HUES6 (cell line): ENCODE results near the gene PRRC2A.

ENCODE experiments used
- H3K27ac ChIP-seq: 2 replicates; pipeline ENCODE4 v1.7.0; 2013; ENCODE audit warnings: low read depth, mild to moderate bottlenecking, low read length, inconsistent platforms
- H3K27me3 ChIP-seq: 2 replicates; pipeline ENCODE4 v1.6.1; 2013; ENCODE audit warnings: low read length; ENCODE audit not compliant: control insufficient read depth, insufficient read depth
- H3K36me3 ChIP-seq: 2 replicates; pipeline ENCODE4 v1.6.1; 2013; ENCODE audit warnings: low read length; ENCODE audit not compliant: control insufficient read depth, insufficient read depth
- H3K4me1 ChIP-seq: 2 replicates; pipeline ENCODE4 v1.6.1; 2013; ENCODE audit warnings: low read length; ENCODE audit not compliant: control insufficient read depth, insufficient read depth
- H3K4me3 ChIP-seq: 2 replicates; pipeline ENCODE4 v1.5.1; 2013; ENCODE audit warnings: low read depth, low read length
- H3K9ac ChIP-seq: one replicate; pipeline ENCODE4 v1.6.1; 2013; ENCODE audit warnings: mild to moderate bottlenecking, low read length
- H3K9me3 ChIP-seq: 2 replicates; pipeline ENCODE4 v1.6.1; 2013; ENCODE audit warnings: low read depth, low read length; ENCODE audit not compliant: control insufficient read depth, insufficient read depth

The PRRC2A gene

GRCh38 chr6:31663961-31664789 is 43.7 kb downstream of the PRRC2A start:
- Histone ChIP-seq H3K9ac (peak overlapping the region; percentile 96), H3K9me3 (no peaks in the 10 kb centered on the region), H3K36me3 (peaks cover 50% of the 10 kb centered on the region), H3K4me1 (peaks cover 26% of the 10 kb centered on the region), H3K27ac (peak overlapping the region; percentile 76; the same call in 1 of the 2 replicates), H3K4me3 (peak overlapping the region; percentile 89), H3K27me3 (no peaks in the 10 kb centered on the region)

- peaks cover 58% of the 10 kb centered on the region for H3K36me3 ChIP-seq
- peak within 1 kb of the TSS; percentile 76 for H3K27ac ChIP-seq
These were observed 44.4 kb downstream of the PRRC2A start, which contains the start of gene GPANK1 for GRCh38 chr6:31664790-31665500. TSS of gene GPANK1 (minus strand) at chr6:31664997. CDS start at chr6:31664478, 519 bp downstream.

GRCh38 chr6:31665501-31666336 is 45.2 kb downstream of the PRRC2A start, which contains the start of gene CSNK2B:
TSS of gene CSNK2B (plus strand) at chr6:31666080. CDS start at chr6:31666832, 752 bp downstream.
- peaks cover 22% of the 10 kb centered on the region for H3K4me1 ChIP-seq
- no peaks in the 10 kb centered on the region for H3K27me3 ChIP-seq
- peak within 1 kb of the TSS; percentile 89 for H3K4me3 ChIP-seq
- peak within 1 kb of the TSS; percentile 96 for H3K9ac ChIP-seq
- H3K27ac ChIP-seq: peak within 1 kb of the TSS; percentile 76
- no peaks in the 10 kb centered on the region for H3K9me3 ChIP-seq
- H3K36me3 ChIP-seq: peaks cover 66% of the 10 kb centered on the region

More at GRCh38 chr6:31664790-31665500, 44.4 kb downstream of the PRRC2A start, which contains the start of gene GPANK1:
- no peaks in the 10 kb centered on the region for H3K9me3 ChIP-seq
- peaks cover 22% of the 10 kb centered on the region for H3K4me1 ChIP-seq
- H3K4me3 ChIP-seq: peak within 1 kb of the TSS; percentile 89
- H3K9ac ChIP-seq: peak within 1 kb of the TSS; percentile 96
- no peaks in the 10 kb centered on the region for H3K27me3 ChIP-seq

DNA sequence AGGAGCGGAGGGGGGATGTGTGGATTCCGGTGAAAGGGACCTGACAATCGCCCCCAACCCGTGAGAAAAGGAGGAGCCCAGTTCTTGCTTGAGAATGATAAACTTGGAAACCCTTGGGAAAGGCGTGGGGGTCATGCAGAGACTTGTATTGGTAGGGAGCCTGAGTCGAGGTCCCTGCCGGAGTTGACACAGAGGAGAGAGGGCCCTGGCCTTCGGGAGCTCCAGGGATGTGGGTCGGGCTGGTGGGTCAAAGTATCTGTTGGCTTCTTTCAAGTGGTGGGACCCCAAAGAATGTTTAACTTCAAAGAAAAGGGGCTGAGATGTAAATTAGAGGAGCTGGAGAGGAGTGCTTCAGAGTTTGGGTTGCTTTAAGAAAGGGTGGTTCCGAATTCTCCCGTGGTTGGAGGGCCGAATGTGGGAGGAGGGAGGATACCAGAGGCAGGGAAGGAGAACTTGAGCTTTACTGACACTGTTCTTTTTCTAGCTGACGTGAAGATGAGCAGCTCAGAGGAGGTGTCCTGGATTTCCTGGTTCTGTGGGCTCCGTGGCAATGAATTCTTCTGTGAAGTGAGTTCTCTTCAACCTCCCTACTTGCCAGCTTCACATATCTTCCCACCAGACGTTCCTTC is 45.9 kb downstream of the PRRC2A start:
- H3K9ac ChIP-seq: peak overlapping the region; percentile 88
- no peaks in the 10 kb centered on the region for H3K9me3 ChIP-seq
- peaks cover 73% of the 10 kb centered on the region for H3K36me3 ChIP-seq
- no peaks in the 10 kb centered on the region for H3K27me3 ChIP-seq
- peak overlapping the region; percentile 89 for H3K4me3 ChIP-seq
- H3K27ac ChIP-seq: peak overlapping the region; percentile 26; the same call in 1 of the 2 replicates
- peaks cover 17% of the 10 kb centered on the region for H3K4me1 ChIP-seq

DNA sequence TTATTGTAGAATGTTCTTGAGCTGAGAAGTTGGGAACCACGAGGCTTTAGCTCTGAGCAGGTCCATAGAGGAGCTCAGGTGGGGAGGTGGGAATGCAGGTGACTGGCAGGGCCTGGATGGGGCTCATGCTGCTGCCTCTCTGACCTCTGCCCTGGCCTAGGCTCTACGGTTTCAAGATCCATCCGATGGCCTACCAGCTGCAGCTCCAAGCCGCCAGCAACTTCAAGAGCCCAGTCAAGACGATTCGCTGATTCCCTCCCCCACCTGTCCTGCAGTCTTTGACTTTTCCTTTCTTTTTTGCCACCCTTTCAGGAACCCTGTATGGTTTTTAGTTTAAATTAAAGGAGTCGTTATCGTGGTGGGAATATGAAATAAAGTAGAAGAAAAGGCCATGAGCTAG is 49.2 kb downstream of the PRRC2A start, which contains the start of gene LY6G5B:
TSS of gene LY6G5B (plus strand) at position 301 of the 400 bp plus-strand sequence. CDS start 975 bp downstream, outside the sequence.
- Histone ChIP-seq H3K36me3 (peaks cover 69% of the 10 kb centered on the region), H3K27ac (no peak within 1 kb of the TSS), H3K9ac (no peak within 1 kb of the TSS), H3K4me3 (no peak within 1 kb of the TSS), H3K27me3 (no peaks in the 10 kb centered on the region), H3K4me1 (0 out of 2 replicates have a peak, but pooled peaks cover 4% of the 10 kb centered on the region), H3K9me3 (no peaks in the 10 kb centered on the region)

- no peak overlapping the region for H3K4me3 ChIP-seq
- H3K36me3 ChIP-seq: peaks cover 21% of the 10 kb centered on the region
- H3K9me3 ChIP-seq: no peaks in the 10 kb centered on the region
- H3K27ac ChIP-seq: no peak overlapping the region
- peaks cover 7% of the 10 kb centered on the region for H3K27me3 ChIP-seq
- peaks cover 2% of the 10 kb centered on the region; the same call in 1 of the 2 replicates for H3K4me1 ChIP-seq
- H3K9ac ChIP-seq: no peak overlapping the region
These were observed 55.9 kb downstream of the PRRC2A start for GRCh38 chr6:31676322-31676903.

DNA sequence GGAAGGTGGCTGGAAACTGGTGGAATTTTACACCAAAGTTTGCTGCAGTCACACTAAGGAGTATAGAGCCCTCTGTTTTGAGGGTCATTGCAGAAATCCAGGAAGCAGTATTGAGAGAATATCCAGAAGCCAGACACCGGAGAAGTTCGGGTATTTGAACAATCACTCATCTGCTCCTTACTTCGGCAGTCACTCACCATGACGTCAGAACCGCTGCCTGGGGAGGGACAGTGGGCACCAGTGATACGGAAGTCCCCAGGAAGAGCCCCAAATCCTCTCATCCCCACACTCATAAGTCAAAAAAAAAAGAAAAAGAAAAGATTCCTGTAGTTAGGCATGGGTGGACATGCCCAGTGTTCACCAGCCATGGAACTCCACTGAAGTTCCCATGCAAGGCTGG is 56.4 kb downstream of the PRRC2A start:
- Histone ChIP-seq H3K27me3 (peaks cover 12% of the 10 kb centered on the region), H3K9me3 (no peaks in the 10 kb centered on the region), H3K36me3 (peaks cover 16% of the 10 kb centered on the region), H3K4me3 (no peak overlapping the region), H3K27ac (no peak overlapping the region), H3K9ac (no peak overlapping the region), H3K4me1 (peaks cover 2% of the 10 kb centered on the region; the same call in 1 of the 2 replicates)

DNA sequence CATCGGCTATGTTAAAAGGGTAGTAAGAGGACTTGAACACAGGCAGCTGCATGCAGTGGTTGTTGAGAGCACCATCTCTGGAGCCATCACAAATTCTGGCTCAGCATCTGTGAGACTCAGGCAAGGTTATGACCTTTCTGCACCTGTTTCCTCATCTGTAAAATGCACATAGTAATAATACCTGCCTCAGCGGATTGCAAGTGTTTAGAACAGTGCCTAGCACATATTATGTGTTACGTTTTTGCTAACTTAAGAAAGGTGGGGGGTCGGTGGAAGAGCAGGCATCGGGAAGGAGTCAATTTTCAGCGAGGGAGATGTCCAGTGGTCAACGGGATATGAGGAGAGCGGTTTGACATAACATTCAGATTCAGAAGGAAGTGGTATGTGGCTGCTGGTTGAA is 57.4 kb downstream of the PRRC2A start:
- peaks cover 2% of the 10 kb centered on the region; the same call in 1 of the 2 replicates for H3K4me1 ChIP-seq
- no peak overlapping the region for H3K9ac ChIP-seq

GRCh38 chr6:31680226-31681134 is 60.0 kb downstream of the PRRC2A start, which contains the start of gene LY6G5C:
TSS of gene LY6G5C (minus strand) at chr6:31681067. CDS start at chr6:31680373, 694 bp downstream.
- Histone ChIP-seq H3K9me3 (no peaks in the 10 kb centered on the region), H3K36me3 (no peaks in the 10 kb centered on the region), H3K4me1 (peaks cover 8% of the 10 kb centered on the region), H3K27me3 (peaks cover 17% of the 10 kb centered on the region), H3K9ac (peak within 1 kb of the TSS; percentile 28), H3K4me3 (peak within 1 kb of the TSS; percentile 60), H3K27ac (no peak within 1 kb of the TSS)

More for the DNA sequence above, 57.4 kb downstream of the PRRC2A start:
- Histone ChIP-seq H3K9me3 (no peaks in the 10 kb centered on the region), H3K27ac (no peak overlapping the region), H3K27me3 (peaks cover 17% of the 10 kb centered on the region), H3K4me3 (no peak overlapping the region), H3K36me3 (peaks cover 9% of the 10 kb centered on the region)
